ENCODE data around the gene MED12L. TPM values are rescaled to one million over a fixed set of nuclear protein-coding genes. Genes with fewer than 3 reads are reported as not detected.

Gene MED12L
- total RNA-seq, 4 donors from 2014 or later: 1.6 to 23.7 (median 4.0) TPM

DNA sequence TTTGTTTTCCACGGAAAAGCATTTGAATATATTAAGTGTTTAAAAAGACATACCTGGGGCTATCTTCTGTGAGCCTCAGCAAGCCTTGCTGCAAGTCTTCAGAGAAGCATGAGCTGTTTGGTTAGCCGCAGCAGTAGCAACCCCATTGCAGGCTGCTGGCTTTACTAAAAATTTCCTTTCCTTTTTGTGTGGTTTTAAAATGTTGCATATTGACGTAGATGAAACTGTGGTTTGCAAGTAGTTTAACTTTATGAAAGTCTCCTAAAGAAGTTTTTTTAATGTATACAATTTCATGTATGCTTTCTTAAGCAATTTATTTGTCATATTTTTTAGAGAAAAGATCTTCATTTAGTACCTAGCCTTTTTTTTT, 117.6 kb downstream of the MED12L start, which contains the start of gene GPR171:
Gene GPR171 (minus strand): TSS at position 166 of the 370 bp plus-strand sequence. CDS start 3,830 bp downstream, outside the sequence.
- H3K4me1 ChIP-seq: no peaks in the 10 kb centered on the region
- intact Hi-C loops (cut with DNase I): no loop called here
- no peaks in the 10 kb centered on the region for H3K9me3 ChIP-seq
- no peak for DNase-seq
- no peaks in the 10 kb centered on the region for H3K27me3 ChIP-seq
- TF ChIP-seq, protein P1, sequence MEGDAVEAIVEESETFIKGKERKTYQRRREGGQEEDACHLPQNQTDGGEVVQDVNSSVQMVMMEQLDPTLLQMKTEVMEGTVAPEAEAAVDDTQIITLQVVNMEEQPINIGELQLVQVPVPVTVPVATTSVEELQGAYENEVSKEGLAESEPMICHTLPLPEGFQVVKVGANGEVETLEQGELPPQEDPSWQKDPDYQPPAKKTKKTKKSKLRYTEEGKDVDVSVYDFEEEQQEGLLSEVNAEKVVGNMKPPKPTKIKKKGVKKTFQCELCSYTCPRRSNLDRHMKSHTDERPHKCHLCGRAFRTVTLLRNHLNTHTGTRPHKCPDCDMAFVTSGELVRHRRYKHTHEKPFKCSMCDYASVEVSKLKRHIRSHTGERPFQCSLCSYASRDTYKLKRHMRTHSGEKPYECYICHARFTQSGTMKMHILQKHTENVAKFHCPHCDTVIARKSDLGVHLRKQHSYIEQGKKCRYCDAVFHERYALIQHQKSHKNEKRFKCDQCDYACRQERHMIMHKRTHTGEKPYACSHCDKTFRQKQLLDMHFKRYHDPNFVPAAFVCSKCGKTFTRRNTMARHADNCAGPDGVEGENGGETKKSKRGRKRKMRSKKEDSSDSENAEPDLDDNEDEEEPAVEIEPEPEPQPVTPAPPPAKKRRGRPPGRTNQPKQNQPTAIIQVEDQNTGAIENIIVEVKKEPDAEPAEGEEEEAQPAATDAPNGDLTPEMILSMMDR (IDR thresholded peaks at IDR 0.05): no peak
- no peak for TF ChIP-seq POLR2A (IDR thresholded peaks at IDR 0.05)
- 86 to 92% methylated on average over 3 of the region's 3 CpGs for WGBS, 2 donors
- H3K4me3 ChIP-seq (replicated peaks in 1 of 3): no peak within 1 kb of the TSS
- H3K27ac ChIP-seq: no peak within 1 kb of the TSS
- H3K36me3 ChIP-seq: no peaks in the 10 kb centered on the region

DNA sequence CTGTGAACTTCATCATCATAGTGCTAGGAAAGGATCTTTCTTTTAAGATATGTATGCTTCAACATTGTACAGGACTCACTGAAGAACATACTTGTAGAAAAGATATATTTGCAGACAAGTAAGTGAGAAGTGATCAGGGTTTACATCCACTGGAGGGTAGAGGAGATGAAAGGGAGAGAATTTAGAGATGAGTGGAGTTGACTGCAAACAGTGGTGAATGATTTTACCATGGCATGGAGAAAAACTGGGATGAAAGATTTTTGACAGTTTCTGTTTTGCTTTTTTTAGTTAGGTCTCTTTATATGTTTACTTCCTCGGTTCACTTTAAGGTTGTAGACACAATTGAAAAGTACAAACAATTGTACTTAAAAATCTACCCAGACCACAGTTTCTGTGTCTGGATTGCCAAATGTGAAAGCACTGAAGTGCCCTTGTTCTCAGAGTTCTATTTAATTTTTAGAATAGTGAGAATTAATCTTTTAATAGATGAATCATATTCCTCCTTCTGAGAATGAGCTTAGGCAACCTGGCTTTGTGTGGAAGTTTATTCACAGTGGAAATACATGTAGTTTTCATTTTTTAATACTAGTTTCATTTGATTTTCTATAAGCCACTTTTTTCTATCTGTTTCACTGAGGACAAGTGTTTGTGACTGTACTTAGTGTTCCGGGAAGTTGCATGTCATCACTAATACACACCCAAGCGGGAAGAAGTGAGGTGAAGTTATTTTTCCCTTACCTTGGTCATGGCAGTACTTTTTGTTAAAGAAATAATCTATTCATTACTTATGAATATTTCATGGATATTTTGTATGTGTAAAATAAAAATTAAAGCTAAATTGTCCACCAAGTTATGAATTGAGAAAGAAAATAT, 119.3 kb downstream of the MED12L start:
- intact Hi-C loops (cut with DNase I): no loop called here
- Histone ChIP-seq H3K4me1 (no peaks in the 10 kb centered on the region), H3K9me3 (no peaks in the 10 kb centered on the region), H3K27me3 (no peaks in the 10 kb centered on the region), H3K36me3 (no peaks in the 10 kb centered on the region), H3K27ac (no peak overlapping the region), H3K4me3 (replicated peaks in 1 of 3) (no peak overlapping the region)
- DNase-seq: no peak
- WGBS, 2 donors: 76 to 87% methylated on average over 3 of the region's 3 CpGs
- TF ChIP-seq POLR2A (IDR thresholded peaks at IDR 0.05): no peak
- TF ChIP-seq, protein P1 (IDR thresholded peaks at IDR 0.05): no peak

DNA sequence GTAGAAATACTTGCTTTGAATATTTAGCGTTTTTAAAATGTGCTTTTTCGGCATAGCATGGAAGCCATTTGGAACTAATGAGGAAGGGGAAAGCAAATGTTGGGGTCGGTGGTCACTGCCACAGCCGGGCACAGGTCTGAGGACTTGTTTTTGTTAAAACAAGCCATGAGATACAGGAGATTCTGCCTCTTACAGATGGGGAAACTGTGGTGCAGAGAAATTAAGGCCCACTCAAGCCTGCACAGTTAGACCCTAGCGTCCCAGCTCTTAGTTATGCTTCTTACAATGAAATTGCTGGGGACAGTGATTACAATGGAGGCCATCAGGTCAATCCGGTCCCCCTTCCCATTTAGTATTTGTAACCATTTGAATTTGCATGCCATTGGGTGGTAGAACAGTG, 120.0 kb downstream of the MED12L start:
- Histone ChIP-seq H3K27ac (no peak overlapping the region), H3K9me3 (no peaks in the 10 kb centered on the region), H3K4me1 (no peaks in the 10 kb centered on the region), H3K4me3 (replicated peaks in 1 of 3) (no peak overlapping the region), H3K27me3 (no peaks in the 10 kb centered on the region), H3K36me3 (no peaks in the 10 kb centered on the region)
- 91 to 92% methylated on average over 6 of the region's 6 CpGs for WGBS, 2 donors
- TF ChIP-seq, protein P1 (IDR thresholded peaks at IDR 0.05): no peak
- TF ChIP-seq POLR2A (IDR thresholded peaks at IDR 0.05): no peak
- intact Hi-C loops (cut with DNase I): no loop called here
- DNase-seq: no peak

DNA sequence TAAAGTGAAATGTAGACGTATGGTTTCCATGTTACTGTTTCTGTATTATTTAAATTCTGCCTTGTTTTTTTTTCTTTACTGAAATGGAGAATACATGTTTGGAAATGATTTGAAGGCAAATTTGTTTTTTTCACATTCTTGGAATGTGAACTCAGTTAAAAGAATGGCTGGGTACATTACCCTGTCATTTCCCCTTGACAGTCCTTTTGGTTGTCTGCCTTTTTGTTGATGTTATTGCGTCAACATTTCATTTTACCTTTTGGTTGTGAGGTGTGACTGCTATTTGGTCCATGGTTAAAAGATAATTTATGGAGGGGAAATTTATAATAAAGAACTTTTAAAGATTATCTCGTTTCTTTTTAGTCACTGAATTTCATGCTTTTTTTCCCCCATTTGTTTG, 120.7 kb downstream of the MED12L start:
- H3K36me3 ChIP-seq: no peaks in the 10 kb centered on the region
- no peaks in the 10 kb centered on the region for H3K27me3 ChIP-seq
- no peak overlapping the region for H3K4me3 ChIP-seq (replicated peaks in 1 of 3)
- WGBS, 2 donors: 86 to 95% methylated on average over 3 of the region's 3 CpGs
- no peak overlapping the region for H3K27ac ChIP-seq
- H3K4me1 ChIP-seq: no peaks in the 10 kb centered on the region
- DNase-seq: no peak
- intact Hi-C loops (cut with DNase I): no loop called here
- TF ChIP-seq POLR2A (IDR thresholded peaks at IDR 0.05): no peak
- TF ChIP-seq, protein P1 (IDR thresholded peaks at IDR 0.05): no peak
- no peaks in the 10 kb centered on the region for H3K9me3 ChIP-seq

DNA sequence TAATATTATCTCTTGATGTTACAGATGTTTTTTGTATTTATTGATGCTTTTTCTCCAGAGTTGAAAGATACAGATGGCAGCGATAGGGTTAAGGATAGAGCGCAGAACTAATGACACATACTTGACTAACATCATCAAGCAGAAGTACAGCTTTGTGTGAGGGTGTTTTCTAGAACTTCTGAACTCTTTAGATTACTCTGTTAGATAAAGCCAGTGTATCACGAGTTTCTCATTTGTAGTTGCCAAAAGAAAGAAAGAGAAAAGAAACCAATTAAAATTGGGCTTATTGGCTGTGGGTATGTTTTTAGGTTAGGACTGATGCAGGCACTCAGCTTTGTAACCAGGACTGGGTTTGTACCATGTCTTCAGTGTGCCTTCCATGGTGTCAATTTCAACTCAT, 124.2 kb downstream of the MED12L start:
- TF ChIP-seq POLR2A (IDR thresholded peaks at IDR 0.05): no peak
- TF ChIP-seq, protein P1 (IDR thresholded peaks at IDR 0.05): no peak
- intact Hi-C loops (cut with DNase I): no loop called here
- no peak for DNase-seq
- H3K9me3 ChIP-seq: no peaks in the 10 kb centered on the region
- 92% methylated on average over 3 of the region's 3 CpGs for WGBS, 2 donors
- no peaks in the 10 kb centered on the region for H3K4me1 ChIP-seq
- H3K27me3 ChIP-seq: no peaks in the 10 kb centered on the region
- H3K27ac ChIP-seq: no peak overlapping the region
- no peaks in the 10 kb centered on the region for H3K36me3 ChIP-seq
- no peak overlapping the region for H3K4me3 ChIP-seq (replicated peaks in 1 of 3)

All from thyroid gland (tissue), 4 donors.